ENCODE measurements around the gene LRRK1.

The LRRK1 gene

DNA sequence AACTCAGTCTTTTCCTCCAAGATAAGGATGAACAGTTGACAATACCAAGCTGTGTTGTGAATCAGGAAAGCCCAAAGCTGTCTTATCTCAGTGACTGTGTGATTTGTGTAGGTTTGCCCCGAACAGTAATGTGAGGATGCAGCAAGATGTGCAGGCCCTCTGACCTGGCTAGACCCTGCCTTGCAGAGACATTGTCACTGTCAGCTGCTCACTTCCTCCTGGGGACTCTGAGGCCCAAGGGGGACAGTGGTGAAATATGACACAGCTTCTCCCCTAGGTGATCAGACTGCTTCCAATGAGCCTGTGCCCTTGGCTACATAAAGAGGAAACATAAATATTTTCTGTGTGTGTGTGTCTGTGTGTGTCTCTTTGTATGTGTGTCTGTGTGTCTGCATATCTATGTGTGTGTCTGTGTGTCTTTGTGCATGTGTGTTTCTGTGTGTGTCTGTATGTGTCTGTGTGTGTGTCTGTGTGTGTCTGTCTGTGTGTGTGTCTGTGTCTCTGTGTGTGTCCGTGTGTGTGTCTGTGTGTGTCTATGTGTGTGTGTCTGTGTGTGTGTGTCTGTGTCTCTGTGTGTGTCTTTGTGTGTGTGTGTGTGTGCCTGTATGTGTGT lies 21.7 kb downstream of the LRRK1 start:
- no peak for DNase-seq

DNA sequence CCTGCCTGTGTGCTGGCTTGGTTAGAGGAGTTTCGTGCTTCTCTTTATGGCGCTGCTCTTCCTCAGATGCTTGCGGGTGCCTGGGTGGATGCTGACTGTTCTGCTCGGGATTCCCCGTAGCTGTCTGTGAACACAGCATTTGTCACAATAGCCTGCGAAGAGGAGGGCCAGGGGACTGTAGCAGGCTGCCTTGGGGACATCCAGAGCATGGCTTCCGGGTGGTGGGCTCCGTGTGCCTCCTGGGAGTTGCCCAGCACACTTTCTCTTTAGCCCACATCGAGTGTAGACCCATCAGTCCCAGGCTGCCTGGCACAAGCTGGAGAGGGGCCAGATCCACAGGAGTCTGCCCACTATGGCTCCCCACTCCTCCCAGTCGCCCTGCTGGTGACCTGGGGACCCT lies 22.4 kb downstream of the LRRK1 start:
- no peak for DNase-seq

- no peak for DNase-seq
Observed at GRCh38 chr15:100942656-100943425, 23.7 kb downstream of the LRRK1 start.

DNA sequence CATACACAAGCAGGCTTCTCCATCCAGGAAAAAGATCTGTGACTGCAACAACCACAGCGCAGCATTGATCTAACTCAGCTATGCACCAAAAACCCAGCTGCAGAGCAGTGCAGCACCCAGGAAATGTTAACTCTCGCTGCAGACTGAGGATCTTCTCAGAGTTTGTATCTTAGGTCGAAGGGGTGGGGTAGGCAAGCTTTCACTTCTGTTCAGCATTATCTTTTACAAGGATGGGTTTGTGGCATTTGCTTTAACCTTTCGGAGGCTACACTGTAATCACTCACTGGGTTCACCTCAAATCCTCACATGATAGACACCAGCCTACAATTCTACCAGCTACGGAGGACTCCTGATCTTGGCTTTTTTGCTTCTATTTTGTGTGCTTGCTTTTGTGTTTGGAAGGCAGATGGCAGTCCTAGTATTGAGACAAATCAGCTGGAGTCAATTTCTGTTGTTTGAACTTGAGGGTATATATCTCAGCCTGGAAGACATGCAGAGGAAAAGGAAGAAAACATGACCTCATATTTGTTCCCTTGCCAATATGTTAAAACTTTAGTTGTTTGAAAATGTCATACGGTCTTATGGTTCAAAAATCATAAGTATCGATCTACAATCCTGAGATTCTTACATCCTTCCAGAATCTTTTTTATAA lies 25.2 kb downstream of the LRRK1 start:
- no peak for DNase-seq

GRCh38 chr15:100944986-100945385 lies 25.8 kb downstream of the LRRK1 start:
- DNase-seq, result no peak

DNA sequence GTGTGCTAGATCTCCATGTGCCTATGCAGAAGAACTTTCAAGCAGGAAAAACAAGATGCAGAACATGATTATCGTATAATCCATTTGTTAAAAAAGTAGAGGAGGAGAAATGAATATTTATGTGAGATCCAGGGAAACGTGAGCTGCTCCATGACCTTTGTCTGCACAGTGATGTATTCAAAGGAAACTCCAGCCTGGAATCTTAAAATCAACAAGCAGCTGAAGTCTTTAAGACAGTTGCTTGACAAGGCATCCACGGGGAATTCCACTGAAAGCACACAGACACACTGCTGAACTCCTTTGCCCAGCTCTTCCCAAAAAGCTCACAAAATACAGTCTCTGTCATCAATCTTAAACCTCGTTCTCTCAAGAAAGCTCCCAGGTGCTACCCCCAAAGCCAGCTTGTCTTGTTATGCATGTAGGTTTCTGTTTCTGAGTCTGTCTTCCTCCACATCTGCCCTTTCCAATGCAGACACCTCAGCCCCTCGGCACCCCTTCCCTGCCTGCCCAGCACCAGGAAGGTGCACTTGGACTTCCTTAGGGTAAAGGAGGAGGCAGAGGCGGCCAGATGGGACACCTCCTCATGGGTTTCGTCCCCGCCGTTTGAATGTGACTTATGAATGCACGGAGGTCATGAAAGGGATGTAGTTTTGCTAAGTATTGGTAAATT lies 28.7 kb downstream of the LRRK1 start:
- DNase-seq, result no peak

DNA sequence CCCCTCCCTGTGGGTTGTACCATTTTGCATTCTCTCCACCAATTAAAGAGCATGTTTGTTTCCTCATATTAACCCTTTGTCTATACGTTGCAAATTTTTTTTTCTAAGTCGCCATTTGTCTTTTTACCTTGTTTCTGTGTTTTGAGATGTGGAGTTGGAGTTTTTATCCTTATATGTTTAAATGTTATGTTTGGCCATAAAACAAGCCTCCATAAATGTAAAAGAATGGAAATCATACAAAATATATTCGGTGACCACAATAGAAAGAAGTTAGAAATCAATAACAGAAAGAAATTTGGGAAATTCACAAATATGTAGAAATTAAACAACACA lies 29.2 kb downstream of the LRRK1 start:
- no peak for DNase-seq

GRCh38 chr15:100949691-100950090 lies 30.5 kb downstream of the LRRK1 start:
- no peak for DNase-seq

DNA sequence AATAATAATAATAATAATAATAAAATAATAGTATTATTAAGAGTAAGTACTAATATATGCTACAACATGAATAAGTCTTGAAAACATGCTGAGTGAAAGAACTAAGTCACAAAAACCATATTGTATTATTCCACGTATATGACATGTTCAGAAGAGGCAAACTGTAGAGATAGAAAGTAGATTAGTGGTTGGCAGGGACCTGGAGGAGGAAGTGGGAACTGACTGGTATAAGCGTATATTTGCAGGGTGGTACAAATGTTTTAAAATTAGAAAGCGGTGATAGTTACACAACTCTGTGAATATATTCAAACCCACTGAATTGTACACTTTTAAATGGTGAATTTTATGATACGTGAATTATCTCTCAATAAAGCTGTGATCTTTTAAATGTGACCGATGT lies 32.8 kb downstream of the LRRK1 start:
- no peak for DNase-seq

GRCh38 chr15:100952566-100952965 lies 33.4 kb downstream of the LRRK1 start:
- no peak for DNase-seq

- no peak for DNase-seq
Observed at GRCh38 chr15:100958326-100959065, 39.3 kb downstream of the LRRK1 start.

DNA sequence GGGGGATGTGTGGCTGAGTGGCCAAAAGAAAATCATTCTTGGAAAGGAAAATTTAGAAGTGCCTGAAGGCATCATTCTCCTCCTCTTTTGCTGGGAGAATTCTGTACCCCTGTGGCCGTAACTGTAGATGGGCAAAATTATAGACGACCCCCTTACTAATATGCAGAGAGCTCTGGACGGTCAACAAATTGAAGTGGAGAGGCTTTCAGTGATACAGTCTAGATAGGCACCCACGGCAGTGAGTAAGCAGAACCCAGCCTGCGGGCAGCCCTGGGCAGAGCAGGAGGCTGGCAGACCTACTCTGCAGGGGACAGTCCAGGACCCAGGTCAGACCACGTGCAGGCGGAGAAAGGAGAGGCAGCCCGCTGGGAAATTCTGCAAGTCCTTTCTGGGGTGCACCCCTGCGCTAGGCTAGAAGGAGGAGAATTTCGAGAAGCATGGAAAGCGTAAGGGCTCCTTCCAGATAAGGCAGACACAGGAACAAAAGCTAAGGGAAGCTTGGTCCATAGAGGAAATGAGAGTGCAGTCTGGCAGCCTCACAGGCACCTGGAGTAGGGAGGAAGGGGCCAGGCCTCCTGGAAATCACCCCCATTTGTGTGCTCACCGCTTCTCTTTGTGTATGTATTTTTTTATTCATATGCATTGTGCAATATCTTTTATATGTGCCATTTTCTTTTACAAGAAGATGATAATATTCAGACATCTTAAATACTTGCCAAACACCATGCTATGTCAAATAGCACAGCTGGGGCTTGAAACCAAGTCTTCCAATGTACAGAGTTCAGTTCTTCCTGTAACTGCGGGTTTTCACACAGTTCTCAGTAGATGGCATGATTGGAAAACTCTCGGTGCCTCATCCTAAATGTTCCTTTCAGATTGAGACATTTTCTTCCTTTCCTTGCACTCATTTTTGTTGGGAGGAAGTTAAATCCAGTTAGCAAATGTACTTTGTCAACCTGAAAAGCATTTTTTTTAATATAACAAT lies 40.2 kb downstream of the LRRK1 start:
- DNase-seq, result no peak

DNA sequence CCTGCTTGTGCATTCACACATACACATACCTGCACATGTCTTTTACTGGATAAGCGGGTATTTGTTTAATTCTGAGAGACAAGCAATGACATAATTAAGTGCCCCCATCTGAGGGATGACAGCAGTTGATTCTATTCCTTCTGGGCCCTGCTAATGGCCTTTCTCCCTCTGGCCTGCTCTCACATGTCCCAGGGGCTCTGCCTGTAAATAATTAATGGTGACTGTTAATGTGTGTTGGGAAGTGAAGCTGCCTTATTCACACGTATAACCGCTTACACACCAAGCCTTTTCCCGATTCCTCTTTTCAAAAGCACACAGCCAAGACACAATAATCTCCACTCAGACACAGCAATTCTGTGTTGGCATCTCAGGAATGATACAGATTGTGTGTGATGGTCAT lies 47.8 kb downstream of the LRRK1 start:
- no peak for DNase-seq

DNA sequence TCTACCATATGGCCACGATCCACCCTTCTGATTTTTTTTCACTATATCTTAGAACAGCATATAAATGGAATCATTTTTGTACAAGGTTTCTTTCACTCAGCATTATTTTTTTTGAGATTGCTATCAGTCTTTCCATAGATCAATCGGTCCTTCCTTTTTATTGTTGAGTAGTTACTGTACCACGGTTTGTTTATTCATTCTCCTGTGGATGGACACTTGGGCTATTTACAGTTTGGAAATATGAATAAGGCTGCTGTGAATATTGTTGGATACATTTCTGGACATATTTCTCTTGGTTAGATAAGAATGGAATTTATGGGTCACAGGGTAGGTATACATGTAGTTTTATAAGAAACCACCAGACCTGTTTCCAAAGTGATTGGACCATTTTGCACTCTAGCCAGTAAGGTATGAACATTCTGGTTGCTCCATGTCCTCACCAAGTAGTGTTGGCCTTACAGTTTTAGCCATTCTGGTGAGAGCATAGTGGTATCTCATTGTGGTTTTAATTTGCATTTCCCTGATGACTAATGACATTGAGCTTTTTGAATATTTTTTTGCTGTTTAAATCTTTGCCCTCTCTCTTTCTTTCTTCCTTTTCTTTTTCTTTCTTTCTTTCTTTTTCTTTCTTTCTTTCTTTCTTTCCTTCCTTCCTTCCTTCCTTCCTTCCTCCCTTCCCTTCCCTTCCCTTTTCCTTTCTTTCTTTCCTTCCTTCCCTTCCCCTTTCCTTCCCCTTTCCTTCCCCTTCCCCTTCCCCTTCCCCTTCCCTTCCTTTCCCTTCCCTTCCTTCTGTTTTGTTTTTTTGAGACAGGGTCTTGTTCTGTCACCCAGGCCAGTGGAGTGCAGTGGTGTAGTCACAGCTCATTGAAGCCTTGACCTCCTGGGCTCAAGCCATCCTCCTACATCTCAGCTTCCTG lies 49.2 kb downstream of the LRRK1 start:
- no peak for DNase-seq

- DNase-seq, result no peak
Observed at GRCh38 chr15:100972975-100973350, 53.8 kb downstream of the LRRK1 start.

DNA sequence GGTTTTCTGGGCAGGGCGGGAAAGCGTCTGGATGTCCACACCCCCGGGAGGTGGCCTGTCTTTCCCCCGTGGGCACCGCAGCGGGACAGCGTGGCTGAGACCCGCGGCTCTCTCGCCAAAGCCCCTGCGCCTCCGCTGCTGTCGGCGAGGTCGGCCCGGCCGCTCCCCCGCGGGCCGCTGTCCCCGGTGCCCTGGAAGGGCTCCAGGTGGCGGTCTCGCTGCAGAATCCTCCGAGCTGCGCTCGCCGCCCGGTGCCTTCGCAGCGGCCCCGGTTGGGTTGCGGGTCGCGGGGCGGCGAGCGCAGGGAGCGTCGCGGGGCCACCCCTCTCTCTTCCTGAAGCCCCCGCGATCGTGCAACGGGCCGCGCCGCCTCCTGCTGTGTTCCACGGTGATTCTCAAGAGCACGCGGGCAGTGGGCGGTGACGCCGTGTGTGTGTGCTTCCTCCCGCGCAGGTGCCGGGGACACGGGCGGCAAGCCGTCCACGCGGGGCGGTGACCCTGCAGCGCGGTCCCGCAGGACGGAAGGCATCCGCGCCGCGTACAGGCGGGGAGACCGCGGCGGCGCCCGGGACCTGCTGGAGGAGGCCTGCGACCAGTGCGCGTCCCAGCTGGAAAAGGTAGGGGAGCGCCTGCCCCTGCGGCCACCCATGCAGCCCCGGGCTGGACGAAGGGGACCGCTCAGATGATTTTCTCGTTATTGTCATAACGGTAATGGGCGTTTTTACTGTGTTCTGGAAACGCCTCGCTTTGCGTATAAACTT lies 54.4 kb downstream of the LRRK1 start:
- DNase-seq, result no peak

GRCh38 chr15:100975043-100975442 lies 55.9 kb downstream of the LRRK1 start:
- no peak for DNase-seq

DNA sequence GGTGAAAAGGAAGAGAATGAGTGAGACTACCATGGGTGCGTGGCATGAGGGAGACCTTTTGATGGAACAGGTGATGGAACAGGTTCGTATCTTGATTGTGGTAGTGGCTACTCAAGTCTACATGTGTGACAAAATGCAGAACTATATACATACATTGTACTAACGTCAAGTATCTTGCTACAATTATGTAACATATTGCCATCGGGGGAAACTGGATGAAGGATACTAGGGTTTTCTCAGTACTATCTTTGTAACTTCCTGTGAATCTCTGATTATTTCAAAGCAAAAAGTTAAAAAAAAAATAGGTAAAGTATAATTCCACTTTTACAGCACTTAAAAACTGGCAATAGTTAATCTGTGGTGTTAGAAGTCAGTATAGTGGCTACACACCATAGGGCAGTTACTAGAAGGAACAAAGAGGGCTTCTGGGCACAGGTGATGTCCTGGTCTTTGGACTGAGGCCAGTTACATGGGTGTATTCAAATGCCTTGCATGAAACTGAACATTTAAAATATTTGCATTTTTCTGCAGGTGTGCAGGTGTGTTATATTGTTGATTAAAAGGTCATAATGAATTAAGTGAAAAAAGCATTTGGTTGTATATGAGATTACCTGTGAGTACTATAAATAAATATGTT lies 61.4 kb downstream of the LRRK1 start:
- no peak for DNase-seq

GRCh38 chr15:100981086-100981485 lies 61.9 kb downstream of the LRRK1 start:
- no peak for DNase-seq

DNA sequence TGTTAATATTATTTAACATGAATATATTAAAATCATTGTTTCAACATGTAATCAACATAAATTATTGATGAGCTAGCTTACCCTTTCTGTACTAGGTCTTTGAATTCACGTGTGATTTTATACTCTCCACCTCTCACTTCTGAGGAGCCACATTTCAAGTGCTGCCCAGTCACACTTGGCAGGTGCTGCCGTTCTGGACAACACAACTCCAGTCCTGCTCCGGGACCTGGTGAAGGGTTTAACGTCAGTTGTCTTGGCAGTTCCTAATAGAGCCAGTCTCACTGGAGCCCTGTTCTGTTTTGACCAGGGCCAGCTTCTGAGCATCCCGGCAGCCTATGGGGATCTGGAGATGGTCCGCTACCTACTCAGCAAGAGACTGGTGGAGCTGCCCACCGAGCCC lies 64.1 kb downstream of the LRRK1 start:
- DNase-seq, result no peak
